Measurements from ENCODE around the gene NCAM1.

NCAM1 gene

DNA sequence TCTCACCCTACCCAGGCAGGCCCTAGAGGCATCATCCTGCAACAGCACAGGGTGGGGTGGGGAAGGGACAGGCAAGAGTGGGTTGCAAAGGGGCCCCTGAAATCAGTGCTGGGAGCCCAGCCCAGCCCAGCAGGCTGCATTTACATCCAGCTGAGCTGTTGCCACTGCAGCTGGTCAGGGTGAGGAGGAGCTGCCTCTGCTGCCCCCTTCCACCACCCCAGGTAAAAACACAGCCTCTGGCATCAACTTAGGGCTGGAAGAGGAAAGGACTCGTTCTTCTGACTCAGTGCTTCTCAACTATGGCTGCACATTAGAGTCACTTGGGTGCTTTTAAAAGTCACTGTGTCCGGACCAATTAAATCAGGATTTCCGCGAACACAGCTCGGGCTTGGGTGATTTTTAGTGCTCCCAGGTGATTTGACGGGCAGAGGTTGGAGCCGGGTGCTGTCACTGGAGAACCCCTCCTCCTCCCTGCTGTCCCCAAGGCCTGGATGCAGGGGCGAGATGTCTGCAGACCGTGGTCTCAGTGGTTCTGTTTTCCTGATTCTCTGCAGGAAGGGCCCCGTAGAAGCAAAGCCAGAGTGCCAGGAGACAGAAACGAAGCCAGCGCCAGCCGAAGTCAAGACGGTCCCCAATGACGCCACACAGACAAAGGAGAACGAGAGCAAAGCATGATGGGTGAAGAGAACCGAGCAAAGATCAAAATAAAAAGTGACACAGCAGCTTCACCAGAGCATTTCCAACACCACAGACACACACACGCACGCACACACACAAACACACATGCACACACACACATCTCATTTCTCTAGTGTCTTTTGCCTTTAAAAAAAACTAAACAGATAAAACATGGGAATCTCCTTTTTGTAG lies 313.7 kb downstream of the NCAM1 start:
- intact Hi-C loops (cut with DNase I), result loop anchor here (10.0 kb wide), 1 partner anchor 310 kb away; the partner anchor contains the start of gene NCAM1
- peak in 32 of 42 donors; percentile 23 to 79 (median 51) for DNase-seq

DNA sequence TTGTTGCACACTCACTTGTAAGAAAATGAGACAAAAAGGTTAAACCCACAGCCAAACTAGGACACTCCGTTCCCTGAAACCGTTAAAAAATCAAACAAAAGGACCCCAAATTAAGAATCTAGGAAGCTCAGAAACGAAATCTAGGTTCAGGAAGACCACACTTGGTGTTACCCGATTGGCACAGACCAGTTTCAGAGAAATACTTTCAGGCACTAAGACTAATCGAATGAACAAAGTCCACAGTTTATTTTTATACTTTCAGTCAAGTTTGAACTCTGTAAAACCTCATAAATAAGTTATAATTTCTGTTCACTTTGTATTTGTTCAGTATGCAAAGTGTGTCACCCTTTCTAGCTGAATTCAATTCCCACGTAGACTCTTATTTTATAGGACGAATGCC lies 314.4 kb downstream of the NCAM1 start:
- DNase-seq, result no peak
- intact Hi-C loops (cut with DNase I), result loop anchor here (10.0 kb wide), 1 partner anchor 311 kb away; the partner anchor contains the start of gene NCAM1

DNA sequence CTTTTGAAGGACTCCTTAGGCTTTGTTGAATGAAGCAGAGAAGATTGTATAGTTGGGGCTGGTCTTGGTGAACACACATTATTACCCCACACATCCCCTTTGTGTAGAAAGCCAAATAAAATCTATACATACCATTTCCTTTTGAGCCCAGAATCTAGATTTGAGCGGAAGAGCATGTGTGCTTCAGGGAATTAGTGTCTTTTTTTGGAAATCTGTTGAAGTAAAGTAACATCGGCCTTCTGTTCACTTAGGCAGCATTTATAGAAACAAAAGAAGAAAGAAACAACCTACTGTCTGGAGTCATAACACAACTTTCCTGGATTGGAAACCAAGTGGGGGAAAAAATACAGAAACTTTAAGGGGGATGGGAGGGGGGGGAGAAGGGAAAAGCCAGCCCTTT lies 315.2 kb downstream of the NCAM1 start:
- no peak for DNase-seq
- intact Hi-C loops (cut with DNase I), result loop anchor here (10.0 kb wide), 1 partner anchor 312 kb away; the partner anchor contains the start of gene NCAM1

DNA sequence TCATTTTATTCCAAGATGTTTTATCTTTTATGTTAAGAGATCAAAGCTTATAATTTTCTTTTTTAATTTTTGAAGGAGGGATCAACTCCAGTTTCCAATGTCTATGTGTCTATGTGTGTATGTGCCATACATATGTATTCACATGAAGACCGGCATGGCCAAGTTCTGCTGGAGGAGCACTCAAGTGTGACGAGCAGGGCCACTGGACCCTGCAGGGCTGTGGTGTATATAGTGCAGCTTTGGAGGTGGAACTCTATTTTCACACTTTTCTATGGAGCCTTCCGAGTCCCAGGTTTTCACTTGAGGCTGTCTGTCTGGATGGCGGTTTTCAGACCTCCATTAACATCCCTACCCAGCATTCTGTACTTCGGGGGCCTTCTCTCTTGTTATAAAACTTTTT lies 316.7 kb downstream of the NCAM1 start:
- DNase-seq, result no peak
- intact Hi-C loops (cut with DNase I), result loop anchor here (10.0 kb wide), 1 partner anchor 313 kb away; the partner anchor contains the start of gene NCAM1

DNA sequence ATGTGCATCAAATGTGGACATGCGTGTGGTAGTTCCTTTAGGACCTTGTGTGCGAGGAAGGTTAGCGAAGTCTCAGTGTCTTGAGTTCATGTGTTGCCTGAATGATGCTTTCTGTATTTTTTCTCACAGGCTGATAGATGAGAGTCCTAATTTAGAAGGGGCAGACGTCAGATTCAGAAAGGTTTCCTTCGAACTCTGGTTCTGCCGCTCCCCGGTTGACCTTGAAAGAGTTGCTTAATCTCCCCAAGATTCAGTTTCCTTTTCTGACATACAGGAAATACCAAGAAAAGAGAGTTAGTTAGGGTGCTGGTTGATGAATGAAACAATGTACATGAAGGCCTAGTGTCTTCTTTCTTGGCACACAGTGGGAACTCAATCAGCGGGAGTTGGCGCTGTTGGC lies 317.3 kb downstream of the NCAM1 start:
- DNase-seq, result no peak
- intact Hi-C loops (cut with DNase I), result loop anchor here (10.0 kb wide), 1 partner anchor 314 kb away; the partner anchor contains the start of gene NCAM1

GRCh38 chr11:113278925-113279324 lies 317.7 kb downstream of the NCAM1 start:
- DNase-seq, result peak in 1 of 42 donors; percentile 55
- intact Hi-C loops (cut with DNase I), result loop anchor here (10.0 kb wide), 1 partner anchor 314 kb away; the partner anchor contains the start of gene NCAM1

- DNase-seq, result peak in 1 of 42 donors; percentile 30
- intact Hi-C loops (cut with DNase I), result loop anchor here (10.0 kb wide), 1 partner anchor 315 kb away; the partner anchor contains the start of gene NCAM1
Observed at GRCh38 chr11:113279591-113279990, 318.4 kb downstream of the NCAM1 start.

GRCh38 chr11:113281052-113281725 lies 320.0 kb downstream of the NCAM1 start:
- intact Hi-C loops (cut with DNase I), result loop anchor here (10.0 kb wide), 1 partner anchor 626 kb away; no protein-coding TSS in a partner anchor
- DNase-seq, result peak in 1 of 42 donors; percentile 27

DNA sequence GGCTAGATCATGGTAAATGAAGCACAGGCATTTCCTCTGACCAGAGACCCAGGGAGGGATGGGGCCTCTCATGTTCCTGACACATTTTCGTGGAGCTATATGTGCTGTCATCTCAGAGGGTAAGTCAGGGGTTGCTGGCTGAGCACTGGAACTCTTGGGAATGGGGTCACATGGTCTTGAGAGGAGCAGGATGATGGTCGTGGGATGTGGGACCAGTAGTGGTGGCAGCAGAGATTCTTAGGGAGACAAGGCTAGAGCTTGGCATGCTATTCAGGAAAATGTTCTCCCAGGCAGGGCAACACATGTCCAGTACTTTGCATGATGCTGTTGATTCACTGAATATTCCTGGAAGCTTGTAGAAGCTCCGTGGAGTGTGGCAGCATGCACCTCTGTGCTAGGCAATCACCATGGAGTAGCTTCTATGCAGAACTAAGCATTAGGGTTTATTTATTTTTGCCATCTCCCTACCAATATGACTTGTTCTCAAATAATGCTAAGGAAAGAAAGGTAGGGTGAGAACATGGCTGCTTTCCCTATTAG lies 321.7 kb downstream of the NCAM1 start:
- peak in 1 of 42 donors; percentile 31 for DNase-seq
- intact Hi-C loops (cut with DNase I), result loop anchor here (10.0 kb wide), 1 partner anchor 628 kb away; no protein-coding TSS in a partner anchor

DNA sequence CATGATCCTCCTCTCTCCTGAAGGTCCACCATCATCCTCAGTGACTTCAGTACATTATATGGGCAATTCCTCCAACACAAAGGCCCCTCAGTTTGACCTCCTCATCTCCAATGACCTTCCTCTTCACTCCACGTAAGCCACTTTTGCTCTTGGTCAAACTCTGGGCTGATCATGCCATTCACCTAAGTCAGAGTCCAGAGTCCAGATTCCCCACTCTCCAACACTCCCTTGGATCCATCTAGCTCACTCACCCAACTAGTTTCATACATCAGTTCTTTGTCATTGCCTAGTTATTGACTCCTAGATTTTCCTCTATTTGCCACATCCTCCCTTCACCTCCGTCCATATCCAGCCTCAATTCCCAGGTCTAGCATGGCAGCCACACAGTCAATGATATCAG lies 322.7 kb downstream of the NCAM1 start:
- DNase-seq, result no peak
- intact Hi-C loops (cut with DNase I), result loop anchor here (10.0 kb wide), 1 partner anchor 629 kb away; no protein-coding TSS in a partner anchor

DNA sequence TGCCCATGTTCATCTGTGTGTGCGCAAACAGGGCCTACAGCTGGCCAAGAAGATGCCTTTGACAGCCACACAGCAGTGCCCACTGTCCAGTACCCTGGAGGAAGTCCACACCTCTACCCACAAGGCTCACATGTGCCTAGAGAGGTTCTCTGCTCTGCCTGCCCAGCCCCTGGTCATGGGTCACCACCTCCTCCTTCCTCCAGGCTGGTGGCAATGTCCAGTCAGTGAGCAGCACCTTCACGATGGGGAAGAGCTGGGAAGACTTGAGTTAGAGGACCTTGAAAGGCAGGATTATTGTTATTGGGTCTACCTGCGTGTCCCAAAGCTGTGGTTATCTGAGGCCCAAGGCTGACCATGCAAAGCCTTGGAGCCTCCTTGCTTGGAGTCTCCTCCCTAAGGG lies 324.8 kb downstream of the NCAM1 start:
- peak in 1 of 42 donors; percentile 24 for DNase-seq
- intact Hi-C loops (cut with DNase I), result loop anchor here (5.0 to 10.0 kb wide), 2 partner anchors 631 to 699 kb away; no protein-coding TSS in a partner anchor

- DNase-seq, result peak in 2 of 42 donors; percentile 28 to 33
- intact Hi-C loops (cut with DNase I), result loop anchor here (5.0 to 10.0 kb wide), 2 partner anchors 632 to 700 kb away; no protein-coding TSS in a partner anchor
Observed at GRCh38 chr11:113286509-113287497, 325.6 kb downstream of the NCAM1 start.

GRCh38 chr11:113287801-113288200 lies 326.6 kb downstream of the NCAM1 start:
- peak in 2 of 42 donors; percentile 2 to 24 for DNase-seq
- intact Hi-C loops (cut with DNase I), result loop anchor here (5.0 to 10.0 kb wide), 2 partner anchors 633 to 700 kb away; no protein-coding TSS in a partner anchor

- intact Hi-C loops (cut with DNase I), result loop anchor here (5.0 to 10.0 kb wide), 2 partner anchors 634 to 701 kb away; no protein-coding TSS in a partner anchor
- peak in 2 of 42 donors; percentile 16 to 22 for DNase-seq
Observed at GRCh38 chr11:113288286-113288863, 327.2 kb downstream of the NCAM1 start.

- peak; percentile 52 to 90 (median 75) for DNase-seq
- intact Hi-C loops (cut with DNase I), result loop anchor here (5.0 to 10.0 kb wide), 3 partner anchors 635 to 1002 kb away; no protein-coding TSS in a partner anchor
Observed at GRCh38 chr11:113289431-113290187, 328.4 kb downstream of the NCAM1 start.

- no peak for DNase-seq
- intact Hi-C loops (cut with DNase I), result loop anchor here (5.0 kb wide), 1 partner anchor 1007 kb away; no protein-coding TSS in a partner anchor
Observed at GRCh38 chr11:113293936-113294335, 332.7 kb downstream of the NCAM1 start.
